HG02798 (cell line): ENCODE results near the gene LMO2.

Source experiments
- ATAC-seq: cut with Tn5 transposase; IDR thresholded peaks from one replicate; pipeline ENCODE4 v1.9.1; 2021; ENCODE audit warnings: mild to moderate bottlenecking; ENCODE audit not compliant: unreplicated experiment, poor library complexity

The LMO2 gene

DNA sequence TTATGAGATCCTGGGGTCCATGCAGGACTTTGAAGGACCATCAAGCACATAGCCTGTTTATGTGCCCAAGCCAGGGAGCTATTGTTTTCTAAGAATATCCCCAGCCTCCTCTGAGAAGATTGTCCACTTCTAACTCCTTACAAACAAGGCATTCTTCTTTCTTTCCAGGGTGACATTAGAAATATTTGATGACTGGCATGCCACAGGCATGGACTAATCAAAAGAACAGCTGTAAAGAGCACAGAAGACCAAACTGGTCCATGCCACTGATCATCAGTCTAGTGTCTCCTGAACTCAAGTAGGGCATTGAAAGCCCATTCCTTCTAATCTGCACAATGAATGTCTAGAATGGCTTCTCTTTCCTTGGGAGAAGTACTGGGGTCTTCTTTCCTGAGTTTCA lies 24.9 kb upstream of the LMO2 start:
- ATAC-seq, result no peak

DNA sequence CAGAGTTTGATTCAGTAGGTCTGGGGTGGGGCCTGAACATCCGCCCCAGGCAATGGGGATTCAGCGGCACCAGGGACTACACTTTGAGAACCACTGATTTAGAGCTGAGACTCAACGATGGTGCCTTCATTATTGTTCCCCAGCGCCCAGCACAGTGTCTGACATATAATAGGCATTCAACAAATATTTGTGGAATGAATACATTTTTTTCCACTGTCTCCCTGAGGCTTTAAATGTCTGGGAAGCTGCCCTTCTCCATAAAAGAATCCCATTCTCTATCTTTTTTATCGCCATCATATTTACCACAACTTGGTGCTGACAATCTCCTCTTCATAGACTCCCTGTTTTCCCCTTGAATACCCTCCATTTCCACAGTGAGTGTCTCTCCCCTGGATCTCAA lies 23.6 kb upstream of the LMO2 start:
- no peak for ATAC-seq

GRCh38 chr11:33913991-33914390 lies 22.1 kb upstream of the LMO2 start:
- no peak for ATAC-seq

GRCh38 chr11:33912405-33913361 lies 20.8 kb upstream of the LMO2 start:
- peak; percentile 77 for ATAC-seq

- no peak for ATAC-seq
Measured at GRCh38 chr11:33910958-33911339, 19.1 kb upstream of the LMO2 start.

DNA sequence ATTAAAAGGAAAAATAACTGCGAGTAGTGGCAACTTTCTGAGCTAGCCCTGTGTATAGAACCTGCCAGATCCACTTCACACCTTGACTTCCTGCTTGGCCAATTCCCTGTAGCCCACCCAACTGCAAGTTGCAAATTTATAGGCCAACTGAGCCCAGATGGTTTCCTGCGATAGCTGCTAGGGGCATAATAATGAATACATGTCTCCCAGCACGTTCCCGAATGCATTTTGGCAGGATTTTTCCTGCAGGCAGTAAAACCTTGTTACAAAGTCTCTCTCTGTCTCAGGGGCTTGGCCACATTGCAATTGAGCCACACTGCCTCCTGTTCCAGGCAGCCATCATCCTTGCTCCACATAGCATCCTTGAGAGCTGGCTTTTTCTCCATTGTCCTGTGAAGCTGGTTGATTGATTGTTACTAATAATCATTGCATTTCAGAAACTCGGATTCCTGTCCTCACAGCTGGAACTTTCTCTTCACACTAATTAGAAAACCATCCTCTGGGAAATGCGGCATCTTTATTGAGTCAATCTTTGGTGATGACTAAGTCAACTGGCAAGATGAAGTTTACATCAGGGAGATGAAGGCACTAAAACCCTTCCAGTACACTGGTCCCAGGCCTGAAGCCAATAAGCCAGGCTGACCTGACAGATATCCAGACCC lies 18.6 kb upstream of the LMO2 start:
- no peak for ATAC-seq

DNA sequence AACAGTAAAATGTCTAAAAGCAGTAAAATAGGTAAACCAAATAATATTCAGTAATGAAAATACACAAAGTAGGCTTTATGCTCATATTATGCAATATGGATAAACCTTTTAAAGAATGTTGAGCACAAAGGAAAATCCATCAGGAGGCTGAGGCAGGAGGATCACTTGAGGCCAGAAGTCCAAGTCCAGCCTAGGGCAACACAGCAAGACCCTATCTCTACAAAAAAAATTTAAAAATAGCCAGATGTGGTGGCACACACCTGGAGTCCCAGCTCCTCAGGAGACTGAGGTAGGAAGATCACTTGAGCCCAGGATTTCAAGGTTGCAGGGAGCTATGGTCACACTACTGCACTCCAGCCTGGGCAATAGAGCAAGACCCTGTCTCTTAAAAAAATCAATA lies 17.7 kb upstream of the LMO2 start:
- no peak for ATAC-seq

GRCh38 chr11:33909150-33909549 lies 17.3 kb upstream of the LMO2 start:
- no peak for ATAC-seq

DNA sequence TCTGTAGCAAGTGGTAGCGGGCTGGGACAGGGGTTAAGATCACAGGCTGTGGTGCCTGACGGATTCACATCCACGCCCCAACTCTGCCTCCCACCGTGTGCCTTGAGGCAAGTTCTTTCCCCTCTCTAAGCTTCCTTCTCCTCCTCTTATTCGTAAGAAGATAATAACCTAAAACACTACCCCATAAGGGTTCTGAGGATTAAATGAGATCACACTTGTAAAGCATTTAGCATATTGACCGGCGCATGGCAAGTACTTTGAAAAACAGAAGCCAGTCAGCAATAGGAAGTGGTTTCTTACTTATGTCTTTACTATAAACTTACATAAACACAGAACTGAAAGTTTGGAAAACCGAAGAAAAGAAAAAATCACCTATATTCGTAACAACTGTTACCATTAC lies 15.5 kb upstream of the LMO2 start:
- ATAC-seq, result no peak

DNA sequence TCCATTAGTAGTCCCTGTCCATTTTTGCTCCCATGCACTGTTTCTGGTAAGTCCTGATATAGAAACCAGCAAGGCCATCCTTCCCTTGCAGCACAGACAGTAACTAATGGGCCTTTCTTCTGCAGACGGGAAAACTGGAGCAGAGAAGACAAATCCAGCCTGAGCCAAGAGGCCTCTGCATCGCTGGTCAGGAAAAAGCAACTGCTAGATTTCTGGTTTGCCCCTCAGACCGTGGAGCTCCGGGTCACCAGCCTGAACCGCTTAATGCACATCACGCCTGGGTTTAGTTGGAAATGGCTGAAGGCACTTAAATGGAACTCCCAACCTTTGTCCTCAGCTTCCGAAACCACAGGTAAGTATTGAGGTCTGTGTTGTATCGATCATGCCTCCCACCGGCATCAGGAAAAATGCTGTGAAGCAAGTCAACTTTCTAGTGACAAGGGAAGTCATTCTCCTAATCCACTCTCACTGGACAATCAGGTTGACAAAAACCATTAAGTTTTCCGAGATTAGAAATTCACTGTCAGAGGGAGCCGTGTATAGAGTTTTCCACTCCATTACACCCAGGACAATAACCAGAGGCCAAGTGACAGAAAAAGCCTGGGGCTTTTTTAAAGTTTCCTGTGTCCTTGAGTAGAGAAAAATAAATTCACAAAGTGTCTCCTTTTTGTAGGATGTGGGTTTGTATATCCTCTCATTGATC lies 14.8 kb upstream of the LMO2 start:
- ATAC-seq, result no peak

DNA sequence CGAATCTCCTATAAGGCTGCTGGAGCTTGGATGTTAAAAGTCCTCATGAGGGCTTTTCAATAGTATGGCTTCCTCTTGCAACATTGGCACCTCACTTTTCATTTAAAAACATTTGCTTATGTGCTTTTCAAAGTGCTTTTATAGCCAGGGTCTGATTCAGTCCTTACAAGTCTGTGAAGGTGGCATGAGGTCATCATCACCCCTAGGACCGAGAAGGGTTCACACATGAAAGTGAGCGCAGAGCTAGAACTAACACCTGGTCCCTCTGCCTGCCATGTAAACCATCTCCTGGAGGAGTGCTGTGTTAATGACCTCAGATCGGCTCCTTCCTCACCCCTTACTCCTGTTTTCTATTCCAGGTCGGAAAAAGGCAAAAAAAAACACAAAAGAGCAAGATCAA lies 12.2 kb upstream of the LMO2 start:
- ATAC-seq, result no peak

GRCh38 chr11:33900159-33900840 lies 8.4 kb upstream of the LMO2 start:
- no peak for ATAC-seq

DNA sequence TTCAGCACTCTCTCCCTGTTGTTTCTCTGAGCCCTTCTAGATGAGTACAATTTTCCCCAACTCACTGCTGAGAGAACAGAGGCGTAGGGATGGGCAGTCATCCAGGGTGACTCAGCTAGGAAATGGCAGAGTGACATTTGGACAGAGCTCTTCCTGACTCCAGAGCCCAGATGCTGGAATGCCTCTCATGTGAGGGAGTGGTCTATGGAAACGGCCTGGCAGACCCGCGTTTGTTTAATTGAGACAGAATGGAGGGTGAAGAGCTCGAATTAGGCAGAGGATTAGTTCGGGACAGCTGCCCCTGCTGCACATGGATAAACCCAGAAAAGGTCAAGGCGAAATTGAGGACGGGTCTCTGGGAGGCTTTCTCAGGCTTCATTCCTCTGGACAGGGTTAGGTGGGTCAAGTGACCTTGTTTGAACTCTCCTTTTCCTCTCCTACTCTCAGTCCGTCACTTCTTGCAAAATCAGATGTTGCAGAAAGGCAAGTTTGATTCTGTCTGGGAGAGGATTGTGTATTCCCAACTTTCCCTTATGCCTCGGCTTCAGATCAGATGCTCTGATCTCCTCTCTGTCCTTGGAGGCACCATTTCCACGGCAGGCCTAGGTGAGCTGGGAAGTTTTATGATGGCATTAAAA lies 7.6 kb upstream of the LMO2 start:
- no peak for ATAC-seq

- no peak for ATAC-seq
Measured at GRCh38 chr11:33898957-33899356, 7.1 kb upstream of the LMO2 start.

- no peak for ATAC-seq
Measured at GRCh38 chr11:33897761-33898375, 6.0 kb upstream of the LMO2 start.

GRCh38 chr11:33896911-33897310 lies 5.0 kb upstream of the LMO2 start:
- ATAC-seq, result no peak

DNA sequence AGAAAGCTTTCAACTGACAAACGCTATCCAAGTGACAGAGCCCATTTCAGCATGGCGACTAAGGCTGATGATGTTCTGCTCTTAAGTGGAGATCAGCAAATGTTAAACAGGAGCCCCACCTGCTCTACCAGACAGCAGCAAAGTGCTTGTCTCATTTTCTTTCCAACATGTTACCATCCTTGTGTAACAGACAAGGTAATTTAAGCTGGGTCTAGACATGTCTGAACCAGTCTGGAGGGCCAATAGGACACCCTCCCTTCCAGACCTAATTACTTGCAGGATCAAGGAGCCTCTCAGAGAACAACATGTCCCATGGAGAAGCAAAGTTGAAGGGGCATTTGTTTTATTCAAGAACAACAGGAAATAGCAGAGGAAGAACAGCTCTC lies 3.9 kb upstream of the LMO2 start:
- ATAC-seq, result no peak

DNA sequence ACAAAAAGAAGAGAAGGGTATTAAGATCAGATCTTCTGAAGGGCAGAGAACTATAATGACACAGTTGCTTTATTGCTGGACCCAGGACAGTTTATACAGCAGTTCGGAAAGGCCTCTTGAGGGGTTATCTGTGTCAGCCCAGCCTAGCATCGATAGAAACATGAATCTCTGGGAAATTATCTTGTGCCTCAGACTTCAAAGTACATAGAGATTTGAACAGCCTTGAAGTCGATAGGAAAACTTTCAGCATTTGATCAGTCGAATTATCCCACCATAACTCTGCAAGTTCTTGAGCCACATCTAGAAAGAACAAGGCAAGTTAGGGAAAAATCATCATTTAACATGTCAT lies 2.5 kb upstream of the LMO2 start:
- ATAC-seq, result no peak

GRCh38 chr11:33893711-33894397 lies 2.0 kb upstream of the LMO2 start:
- ATAC-seq, result peak; percentile 92
